Suppressor macrophage treated with lipopolysaccharide for 4 hours (primary cell): ENCODE measurements around the gene ATP6V1C2.
"Not testable (repeated sequence)": the region's sequence is repeated elsewhere in the genome, so short reads cannot be mapped to it uniquely, and the experiment has no call there.

Experiments used
- DNase-seq: peaks from one replicate; pipeline ENCODE4 v3.0.0-alpha.2; 2020

Gene ATP6V1C2

DNA sequence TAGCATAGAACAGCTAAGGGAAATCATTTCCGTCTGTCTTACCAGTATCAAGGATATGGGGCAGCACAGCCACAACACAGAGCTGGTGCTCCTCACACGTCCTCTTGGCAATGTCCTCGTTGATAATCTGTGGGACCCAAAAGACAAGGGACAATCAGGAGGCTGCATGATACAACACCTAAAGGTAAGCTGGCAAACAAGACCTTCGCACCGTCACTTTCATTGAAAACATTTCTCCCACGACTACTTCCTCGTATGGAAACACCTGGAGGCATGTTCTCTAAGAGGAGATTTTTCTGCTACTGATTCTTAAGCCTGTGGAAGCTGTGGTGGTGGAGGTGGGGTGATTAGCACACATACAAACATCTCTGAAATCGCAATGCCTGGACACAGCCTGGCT lies 67.4 kb downstream of the ATP6V1C2 start:
- DNase-seq = no peak

- DNase-seq = no peak
Observed at GRCh38 chr2:10790228-10790973, 69.0 kb downstream of the ATP6V1C2 start.

- no peak for DNase-seq
Observed at GRCh38 chr2:10792001-10792634, 70.7 kb downstream of the ATP6V1C2 start.

DNA sequence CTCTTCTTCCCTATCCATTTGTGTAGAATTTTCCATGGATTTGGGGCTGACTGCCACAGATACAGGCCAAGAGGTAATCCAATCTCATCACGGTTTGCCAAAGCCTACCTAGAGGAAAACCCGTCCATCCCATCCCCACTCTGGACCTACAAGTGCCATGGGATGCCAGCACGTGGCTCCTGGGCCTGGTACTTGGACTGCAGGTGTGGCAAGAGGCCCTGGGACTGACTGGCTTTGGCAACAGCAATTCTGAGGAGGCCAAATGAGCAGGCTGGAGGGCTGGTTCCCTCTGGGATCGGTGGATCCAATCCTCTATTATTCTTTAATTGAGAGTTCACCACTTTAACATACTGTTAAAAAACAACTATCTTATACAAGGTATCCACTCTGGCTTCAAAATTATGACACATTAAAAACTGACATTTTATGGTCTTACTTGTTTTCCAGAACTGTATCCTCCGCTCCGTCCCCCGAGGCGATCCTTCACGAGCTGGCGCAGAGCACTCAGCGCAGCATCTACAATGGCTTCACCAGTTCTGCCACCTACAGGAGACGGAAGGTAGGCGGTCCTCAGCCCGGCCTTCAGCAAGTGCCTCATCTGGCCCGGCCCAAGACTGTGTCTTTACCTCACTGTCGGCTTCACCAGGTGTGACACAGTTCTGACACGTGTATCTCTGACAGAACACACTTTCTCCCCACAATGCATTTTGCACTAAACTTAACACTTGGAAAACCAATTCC lies 71.4 kb downstream of the ATP6V1C2 start:
- no peak for DNase-seq

DNA sequence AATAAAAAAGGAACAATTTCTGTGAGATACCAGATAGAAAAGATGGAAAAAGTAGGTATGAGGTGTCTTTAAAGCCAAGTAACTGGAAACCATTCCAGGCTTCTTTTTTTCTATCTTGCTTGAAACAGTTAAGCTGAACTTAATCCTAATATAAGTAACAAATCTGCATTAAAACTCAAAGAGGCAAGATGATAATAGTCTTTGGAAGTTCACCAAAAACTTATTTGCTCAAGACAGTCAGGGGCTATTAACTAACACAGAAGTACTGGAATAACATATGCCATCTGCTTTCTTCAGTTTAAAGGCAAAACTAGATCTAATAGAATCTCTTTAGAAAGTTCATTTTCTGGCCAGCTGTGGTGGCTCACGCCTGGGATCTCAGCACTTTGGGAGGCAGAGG lies 72.4 kb downstream of the ATP6V1C2 start:
- DNase-seq = no peak

- DNase-seq = no peak
Observed at GRCh38 chr2:10794876-10795275, 73.4 kb downstream of the ATP6V1C2 start.

- no peak for DNase-seq
Observed at GRCh38 chr2:10795508-10796046, 74.1 kb downstream of the ATP6V1C2 start.

DNA sequence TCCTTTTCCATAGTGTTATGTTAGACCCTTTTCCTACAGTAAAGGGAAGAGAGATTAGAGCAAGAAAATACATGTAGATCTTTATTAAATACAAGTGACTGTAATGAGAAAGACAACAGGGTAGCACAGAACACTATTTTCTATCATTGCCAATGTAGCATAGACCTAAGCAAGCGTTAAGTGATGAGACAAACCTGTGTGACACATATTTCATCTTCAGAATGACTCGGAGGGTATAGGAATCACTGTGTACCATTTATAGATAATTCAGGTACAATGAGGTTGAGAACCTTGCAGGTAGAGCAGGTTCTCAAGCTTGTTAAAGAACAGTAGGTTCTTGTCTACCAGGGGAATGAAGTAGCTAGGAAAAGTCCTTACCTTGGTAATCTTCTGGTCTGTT lies 75.3 kb downstream of the ATP6V1C2 start:
- DNase-seq = no peak

DNA sequence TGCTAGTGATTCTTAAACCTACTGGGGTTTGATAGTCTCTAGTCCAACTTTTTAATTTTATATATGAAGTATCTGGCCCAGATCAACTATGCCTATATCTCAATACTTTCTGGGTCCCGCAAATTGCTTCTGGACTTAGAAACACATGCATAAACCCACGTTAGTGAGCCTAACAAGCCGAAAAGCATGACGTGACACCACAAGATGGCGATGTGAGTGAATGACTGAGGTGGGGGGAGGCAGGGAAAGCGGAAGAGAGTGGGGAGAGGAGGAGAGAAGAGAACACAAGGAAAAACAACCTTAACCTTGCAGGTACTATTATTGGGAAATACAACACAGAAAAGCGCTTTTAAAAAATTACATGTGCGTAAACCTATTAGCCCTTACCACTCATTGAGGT lies 77.4 kb downstream of the ATP6V1C2 start:
- no peak for DNase-seq

DNA sequence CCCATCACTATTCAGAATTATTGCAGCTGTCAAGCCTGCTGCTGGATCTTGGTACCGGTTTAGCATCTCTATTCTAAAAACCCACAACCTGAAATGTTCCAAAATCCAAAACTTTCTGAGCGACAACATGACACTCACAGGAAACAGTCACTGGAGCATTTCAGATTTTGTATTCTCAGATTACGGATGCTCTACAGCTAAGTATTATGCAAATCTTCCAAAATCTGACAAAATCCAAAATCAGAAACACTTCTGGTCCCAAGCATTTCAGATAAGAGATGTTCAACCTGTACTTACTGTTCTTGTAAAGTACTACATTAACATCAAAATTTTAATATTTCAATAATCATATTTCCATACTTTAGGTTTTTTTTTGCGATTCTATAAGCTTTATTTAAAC lies 78.7 kb downstream of the ATP6V1C2 start:
- no peak for DNase-seq

DNA sequence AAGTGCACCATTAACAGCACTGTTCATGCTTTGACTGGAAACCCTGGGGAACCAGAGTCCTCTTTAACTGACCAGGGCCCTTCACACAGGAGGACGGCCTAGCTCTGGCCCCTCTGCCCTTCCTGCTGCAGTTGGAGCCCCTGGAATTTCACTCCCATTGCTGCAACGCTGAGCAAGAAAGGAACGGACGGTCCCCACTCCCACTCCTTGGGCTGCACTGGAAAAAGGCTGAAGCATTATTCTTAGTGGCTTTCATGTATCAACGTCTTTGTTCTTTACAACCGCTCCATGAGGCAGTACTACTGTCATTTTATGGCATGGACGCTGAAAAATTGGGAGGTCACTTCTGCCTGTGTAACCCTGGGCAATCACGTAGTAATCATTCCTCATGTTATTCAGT lies 81.2 kb downstream of the ATP6V1C2 start:
- no peak for DNase-seq

- not testable (repeated sequence) for DNase-seq
Observed at GRCh38 chr2:10805990-10806389, 84.6 kb downstream of the ATP6V1C2 start.

GRCh38 chr2:10806543-10806942 lies 85.1 kb downstream of the ATP6V1C2 start:
- DNase-seq = no peak

DNA sequence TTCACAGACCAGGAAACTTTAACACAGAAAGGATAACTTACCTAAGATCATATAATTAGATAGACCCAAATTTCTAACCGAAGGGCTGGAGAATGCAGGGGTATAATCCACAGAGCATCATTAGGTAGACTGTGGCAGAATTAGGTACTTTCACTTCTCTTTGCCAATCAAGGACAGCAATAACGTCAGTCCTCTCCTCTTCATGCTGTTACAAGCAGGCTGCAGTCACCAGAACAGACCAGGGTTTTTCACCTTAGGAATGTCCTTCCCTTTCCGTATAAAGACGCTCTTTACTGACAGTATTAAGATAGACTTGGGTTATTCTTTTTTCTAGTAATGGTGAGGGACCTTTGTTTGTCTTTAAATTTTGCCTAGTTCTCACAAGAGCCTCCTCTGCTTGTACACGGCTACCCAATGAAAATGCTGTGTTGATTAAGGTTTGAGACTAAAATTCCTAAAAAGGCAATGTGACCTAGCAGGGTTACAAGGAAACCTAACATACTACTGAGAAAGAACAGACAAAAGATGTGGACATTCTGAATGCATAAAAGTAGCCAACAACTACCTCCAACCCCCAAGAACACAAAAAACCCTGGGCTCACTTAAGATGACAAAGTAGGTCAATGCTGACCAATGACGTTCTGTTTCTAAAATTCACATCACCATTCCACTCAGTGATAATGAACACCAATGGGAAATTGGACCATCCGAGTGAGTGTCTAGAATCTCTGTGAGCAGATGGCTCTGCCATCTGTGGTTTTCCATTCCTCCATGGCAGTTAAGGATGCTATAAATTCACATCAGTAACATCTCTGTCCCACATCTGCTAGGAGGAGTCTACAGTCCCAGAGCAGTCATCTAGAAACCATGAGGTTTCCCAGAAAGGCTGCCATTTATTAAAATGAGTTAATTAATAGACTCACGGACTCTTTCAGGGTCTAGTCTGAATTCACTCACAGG lies 89.1 kb downstream of the ATP6V1C2 start:
- peak; percentile 32 for DNase-seq

- no peak for DNase-seq
Observed at GRCh38 chr2:10811517-10811916, 90.1 kb downstream of the ATP6V1C2 start.

GRCh38 chr2:10812362-10813162 lies 91.1 kb downstream of the ATP6V1C2 start, which contains the start of gene PDIA6:
TSS of gene PDIA6 (minus strand) at chr2:10812785. CDS start at chr2:10812696, 89 bp downstream.
- DNase-seq = peak; percentile 99

- DNase-seq = not testable (repeated sequence)
Observed at GRCh38 chr2:10813163-10814138, 92.0 kb downstream of the ATP6V1C2 start.

GRCh38 chr2:10814142-10814541 lies 92.7 kb downstream of the ATP6V1C2 start:
- DNase-seq = no peak

GRCh38 chr2:10814571-10815331 lies 93.3 kb downstream of the ATP6V1C2 start:
- DNase-seq = no peak
